Sigmoid colon (tissue), 7 donors: Measurements from ENCODE around the gene MC1R. TPM values are rescaled to one million over a fixed set of nuclear protein-coding genes. Genes with fewer than 3 reads are reported as not detected.

Source experiments
- DNase-seq: peaks from one replicate; pipeline ENCODE4 v3.0.0-alpha.2; 2019
- H3K27ac ChIP-seq, 4 donors: fragments of 200-600 bp; sonication (generic); one replicate each; pipeline ENCODE4 v1.5.1; 2016 to 2019; ENCODE audit warnings: mild to moderate bottlenecking in 1 of 4
- H3K27me3 ChIP-seq, 3 donors: fragments of 200-600 bp; sonication (generic); one replicate each; pipeline ENCODE4 v1.5.1; 2019; ENCODE audit warnings: mild to moderate bottlenecking in 1 of 3
- H3K36me3 ChIP-seq, 4 donors: fragments of 200-600 bp; sonication (generic); one replicate each; pipeline ENCODE4 v1.5.1; 2016 to 2019
- H3K4me1 ChIP-seq, 4 donors: fragments of 200-600 bp; sonication (generic); one replicate each; pipeline ENCODE4 v1.5.1; 2017 to 2019
- H3K4me3 ChIP-seq, 4 donors: fragments of 200-600 bp; sonication (generic); one replicate each; pipeline ENCODE4 v1.5.1; 2017 to 2019; ENCODE audit warnings: mild to moderate bottlenecking in 2 of 4, moderate library complexity in 1 of 4
- H3K9me3 ChIP-seq, 4 donors: fragments of 200-600 bp in 3 of 4; sonication (generic) in 3 of 4; one replicate each; pipeline versions ENCODE4 v1.5.1 to v1.6.1; 2013 to 2019
- EP300 ChIP-seq, 4 donors: sonication (generic); formaldehyde crosslinking; IDR thresholded peaks; one replicate each; pipeline ENCODE4 v1.6.1; 2017; ENCODE audit warnings: antibody characterized with exemption in 4 of 4
- POLR2A ChIP-seq, 2 donors: fragments of 450-650 bp; IDR thresholded peaks; one replicate each; pipeline ENCODE4 v1.6.1; 2016; ENCODE audit warnings: antibody characterized with exemption in 2 of 2, mild to moderate bottlenecking in 2 of 2, moderate library complexity in 2 of 2
- POLR2AphosphoS5 ChIP-seq, 4 donors: sonication (generic); formaldehyde crosslinking; IDR thresholded peaks; one replicate each; pipeline ENCODE4 v1.6.1; 2017; ENCODE audit warnings: antibody characterized with exemption in 4 of 4
- WGBS, 2 donors: extraction: QIAGEN DNeasy Blood & Tissue Kit; methylation state at CpG; one replicate each; pipeline ENCODE4 v1.1.7; 2013; 5-methylcytosine and 5-hydroxymethylcytosine counted together
- intact Hi-C: fragments of 100-400 bp; cut with DNase I; formaldehyde crosslinking; loops from one replicate; pipeline ENCODE4 v1.15.1; 2023
- polyA plus RNA-seq, 3 donors: library from polyadenylated mRNA; stranded (reverse); fragments of 200-250 nt; gene quantifications; one replicate each; pipeline ENCODE4 v1.2.3, GENCODE V29; 2013
- total RNA-seq, 4 donors: library from RNA; depleted of rRNA; stranded (reverse); fragments of >200 nt; gene quantifications; one replicate each; pipeline ENCODE4 v1.1.0, GENCODE V29; 2016
- TF ChIP-seq, protein P1 (sequence below), 4 experiments: fragments of 450-650 bp in 3 of 4; fragments of 200-600 bp in 1 of 4; IDR thresholded peaks; one replicate each; pipeline ENCODE4 v1.5.1; 2016 to 2019; ENCODE audit warnings: antibody characterized with exemption in 4 of 4, mild to moderate bottlenecking in 3 of 4, moderate library complexity in 2 of 4
- donor health status: healthy with polysubstance abuse.
- donor health status: Bipolar disorder and iron deficiency.
- donor health status: healthy.

MC1R gene
- total and polyA plus RNA-seq, 7 donors, result 2.1 to 8.0 (median 4.9) TPM; not detected in 2

DNA sequence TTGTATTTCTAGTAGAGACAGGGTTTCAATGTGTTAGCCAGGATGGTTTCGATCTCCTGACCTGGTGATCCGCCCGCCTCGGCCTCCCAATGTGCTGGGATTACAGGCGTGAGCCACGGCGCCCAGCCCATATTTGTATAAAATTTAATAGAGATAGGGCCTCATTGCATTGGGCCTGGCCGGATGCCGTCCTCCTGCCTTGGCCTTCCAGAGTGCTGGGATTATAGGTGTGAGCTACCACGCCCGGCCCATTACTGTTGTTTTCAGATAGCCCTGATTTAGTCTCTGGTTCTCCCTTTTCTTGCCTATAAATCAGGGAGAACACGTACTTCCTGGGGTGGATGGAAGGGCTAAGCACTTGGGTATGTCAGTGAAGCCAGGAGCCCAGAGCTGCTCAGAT is 33.4 kb downstream of the MC1R start:
- Histone ChIP-seq H3K27ac (no peak overlapping the region), H3K4me3 (no peak overlapping the region), H3K27me3 (no peaks in the 10 kb centered on the region), H3K4me1 (peaks cover 0 to 22% (median 18%) of the 10 kb centered on the region in 4 donors), H3K36me3 (peaks cover 0 to 29% (median 0%) of the 10 kb centered on the region in 4 donors), H3K9me3 (no peaks in the 10 kb centered on the region)
- no peak for DNase-seq
- WGBS, 2 donors, result 32 to 79% methylated on average over 12 of the region's 12 CpGs
- TF ChIP-seq POLR2A (IDR thresholded peaks at IDR 0.05), result no peak
- TF ChIP-seq, protein P1, sequence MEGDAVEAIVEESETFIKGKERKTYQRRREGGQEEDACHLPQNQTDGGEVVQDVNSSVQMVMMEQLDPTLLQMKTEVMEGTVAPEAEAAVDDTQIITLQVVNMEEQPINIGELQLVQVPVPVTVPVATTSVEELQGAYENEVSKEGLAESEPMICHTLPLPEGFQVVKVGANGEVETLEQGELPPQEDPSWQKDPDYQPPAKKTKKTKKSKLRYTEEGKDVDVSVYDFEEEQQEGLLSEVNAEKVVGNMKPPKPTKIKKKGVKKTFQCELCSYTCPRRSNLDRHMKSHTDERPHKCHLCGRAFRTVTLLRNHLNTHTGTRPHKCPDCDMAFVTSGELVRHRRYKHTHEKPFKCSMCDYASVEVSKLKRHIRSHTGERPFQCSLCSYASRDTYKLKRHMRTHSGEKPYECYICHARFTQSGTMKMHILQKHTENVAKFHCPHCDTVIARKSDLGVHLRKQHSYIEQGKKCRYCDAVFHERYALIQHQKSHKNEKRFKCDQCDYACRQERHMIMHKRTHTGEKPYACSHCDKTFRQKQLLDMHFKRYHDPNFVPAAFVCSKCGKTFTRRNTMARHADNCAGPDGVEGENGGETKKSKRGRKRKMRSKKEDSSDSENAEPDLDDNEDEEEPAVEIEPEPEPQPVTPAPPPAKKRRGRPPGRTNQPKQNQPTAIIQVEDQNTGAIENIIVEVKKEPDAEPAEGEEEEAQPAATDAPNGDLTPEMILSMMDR (IDR thresholded peaks at IDR 0.05), result no peak
- TF ChIP-seq POLR2AphosphoS5 (IDR thresholded peaks at IDR 0.05), result no peak
- TF ChIP-seq EP300 (IDR thresholded peaks at IDR 0.05), result no peak
- intact Hi-C loops, result no loop called here

DNA sequence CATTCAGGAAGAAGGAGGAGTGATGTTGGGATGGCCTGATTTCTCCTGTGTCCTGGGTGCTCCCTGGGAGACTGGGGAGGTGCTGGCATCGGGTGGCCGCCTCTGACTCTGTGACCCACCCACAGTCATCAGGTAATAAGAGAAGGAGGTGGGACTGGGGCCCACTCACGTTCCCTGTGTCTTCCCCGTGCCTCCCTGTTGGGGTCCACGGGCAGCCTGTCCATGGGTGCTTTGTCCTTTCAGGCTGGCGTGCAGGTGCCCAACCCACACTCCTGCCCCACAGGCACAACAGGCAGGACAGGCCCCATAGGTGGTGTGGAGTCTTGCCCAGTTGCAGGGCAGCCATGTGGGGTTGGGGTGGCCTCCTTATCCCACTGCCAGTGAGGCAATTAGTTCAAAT is 33.9 kb downstream of the MC1R start:
- 90 to 93% methylated on average over 6 of the region's 6 CpGs for WGBS, 2 donors
- TF ChIP-seq, protein P1 (IDR thresholded peaks at IDR 0.05), result no peak
- TF ChIP-seq EP300 (IDR thresholded peaks at IDR 0.05) (no peak), POLR2AphosphoS5 (IDR thresholded peaks at IDR 0.05) (no peak), POLR2A (IDR thresholded peaks at IDR 0.05) (no peak)
- intact Hi-C loops, result no loop called here
- Histone ChIP-seq H3K27ac (no peak overlapping the region), H3K4me3 (no peak overlapping the region), H3K4me1 (peaks cover 0 to 20% (median 17%) of the 10 kb centered on the region in 4 donors), H3K27me3 (no peaks in the 10 kb centered on the region), H3K9me3 (no peaks in the 10 kb centered on the region), H3K36me3 (peaks cover 0 to 34% (median 2%) of the 10 kb centered on the region in 4 donors)
- no peak for DNase-seq

GRCh38 chr16:89953671-89954406 is 35.2 kb downstream of the MC1R start:
- intact Hi-C loops, result no loop called here
- H3K27me3 ChIP-seq, result no peaks in the 10 kb centered on the region
- TF ChIP-seq POLR2A (IDR thresholded peaks at IDR 0.05), result no peak
- H3K36me3 ChIP-seq, result peaks cover 0 to 46% (median 5%) of the 10 kb centered on the region in 4 donors
- H3K9me3 ChIP-seq, result no peaks in the 10 kb centered on the region
- peaks cover 0 to 11% (median 9%) of the 10 kb centered on the region in 4 donors for H3K4me1 ChIP-seq
- no peak for DNase-seq
- no peak overlapping the region for H3K4me3 ChIP-seq
- WGBS, 2 donors, result 78 to 92% methylated on average over 11 of the region's 11 CpGs
- no peak overlapping the region for H3K27ac ChIP-seq

GRCh38 chr16:89954462-89954861 is 35.8 kb downstream of the MC1R start:
- Histone ChIP-seq H3K27me3 (no peaks in the 10 kb centered on the region), H3K9me3 (no peaks in the 10 kb centered on the region), H3K27ac (no peak overlapping the region), H3K4me3 (no peak overlapping the region), H3K36me3 (peaks cover 0 to 53% (median 7%) of the 10 kb centered on the region in 4 donors), H3K4me1 (peaks cover 0 to 7% (median 5%) of the 10 kb centered on the region in 4 donors)
- intact Hi-C loops, result no loop called here
- DNase-seq, result no peak
- TF ChIP-seq POLR2A (IDR thresholded peaks at IDR 0.05), result no peak
- TF ChIP-seq POLR2AphosphoS5 (IDR thresholded peaks at IDR 0.05), result no peak
- TF ChIP-seq, protein P1 (IDR thresholded peaks at IDR 0.05), result no peak
- TF ChIP-seq EP300 (IDR thresholded peaks at IDR 0.05), result no peak
- 91 to 93% methylated on average over 15 of the region's 15 CpGs for WGBS, 2 donors

- intact Hi-C loops, result no loop called here
- WGBS, 2 donors, result 93 to 95% methylated on average over 15 of the region's 15 CpGs
- peaks cover 0 to 59% (median 9%) of the 10 kb centered on the region in 4 donors for H3K36me3 ChIP-seq
Measured at GRCh38 chr16:89955001-89955685, 36.5 kb downstream of the MC1R start.

More at GRCh38 chr16:89955001-89955685, 36.5 kb downstream of the MC1R start:
- TF ChIP-seq POLR2A (IDR thresholded peaks at IDR 0.05), result no peak
- Histone ChIP-seq H3K27me3 (no peaks in the 10 kb centered on the region), H3K9me3 (no peaks in the 10 kb centered on the region), H3K27ac (no peak overlapping the region), H3K4me3 (no peak overlapping the region), H3K4me1 (peaks cover 0 to under 1% (median 0%) of the 10 kb centered on the region in 4 donors)
- DNase-seq, result no peak
